ENCODE results near the gene MALRD1.

Gene MALRD1

DNA sequence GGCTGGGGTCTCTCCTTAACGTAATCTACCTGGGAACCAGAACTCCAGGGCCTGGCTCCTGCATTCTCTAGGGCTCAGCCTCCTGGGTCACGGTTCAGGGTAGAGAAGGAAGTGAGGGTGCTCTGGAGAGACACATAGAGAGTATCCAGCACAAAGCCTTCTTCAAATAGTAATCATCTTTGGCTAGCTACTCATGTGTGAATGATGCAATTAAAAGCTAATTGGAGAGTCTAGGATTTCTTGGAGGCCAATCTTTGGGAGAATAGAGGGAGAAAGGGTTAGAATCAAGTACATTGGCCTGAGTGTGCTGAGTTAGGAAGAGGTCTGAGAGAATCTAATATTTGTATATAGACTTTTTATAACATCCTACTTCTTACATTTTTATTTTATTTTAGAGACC, 24.0 kb upstream of the MALRD1 start:
- no peak for TF ChIP-seq CTCF (IDR thresholded peaks at IDR 0.05; ENCODE audit: low read depth, low read length)
- DNase-seq (ENCODE audit: extremely low read depth, low read depth): no peak

- TF ChIP-seq CTCF (IDR thresholded peaks at IDR 0.05; ENCODE audit: low read depth, low read length): no peak
- no peak for DNase-seq (ENCODE audit: extremely low read depth, low read depth)
Measured at GRCh38 chr10:19031763-19032162, 16.8 kb upstream of the MALRD1 start.

DNA sequence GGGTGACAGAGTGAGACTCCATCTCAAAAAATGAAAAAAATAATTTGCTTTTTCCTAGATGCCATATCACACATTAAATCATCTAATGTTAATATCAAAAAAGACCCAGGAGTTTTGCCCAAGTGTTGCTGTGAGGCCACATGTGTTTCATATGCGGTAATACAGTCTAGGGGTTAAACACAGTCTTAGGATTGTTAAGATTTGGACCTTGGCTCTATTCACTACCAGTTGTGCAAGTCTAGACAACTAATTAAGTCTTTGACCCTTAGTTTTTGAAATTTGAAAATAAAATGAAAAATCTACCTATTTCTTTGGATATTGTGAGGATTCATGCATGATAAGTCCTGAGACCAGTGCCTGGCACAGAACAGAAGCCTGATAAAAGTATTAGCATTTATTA, 14.9 kb upstream of the MALRD1 start:
- no peak for TF ChIP-seq CTCF (IDR thresholded peaks at IDR 0.05; ENCODE audit: low read depth, low read length)
- DNase-seq (ENCODE audit: extremely low read depth, low read depth): no peak

DNA sequence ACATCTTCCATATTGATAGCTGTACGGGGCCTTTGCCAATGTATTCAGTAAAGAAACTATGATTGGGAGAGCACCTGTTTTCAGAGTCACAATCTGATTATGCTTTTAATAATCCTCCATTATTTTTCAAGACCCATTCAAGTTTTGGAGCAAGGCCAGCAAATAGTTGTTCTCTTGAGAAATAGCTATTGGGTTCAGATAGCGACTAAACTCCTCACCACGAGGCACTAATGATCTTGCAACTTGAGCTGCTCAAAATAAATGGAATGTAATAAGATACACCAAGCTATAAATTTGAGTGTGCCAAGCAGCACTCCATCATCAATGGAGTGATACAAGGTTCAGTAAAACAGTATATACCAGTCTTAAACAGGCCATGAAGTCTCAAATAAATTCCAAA, 7.4 kb upstream of the MALRD1 start:
- DNase-seq (ENCODE audit: extremely low read depth, low read depth): no peak
- no peak for TF ChIP-seq CTCF (IDR thresholded peaks at IDR 0.05; ENCODE audit: low read depth, low read length)

DNA sequence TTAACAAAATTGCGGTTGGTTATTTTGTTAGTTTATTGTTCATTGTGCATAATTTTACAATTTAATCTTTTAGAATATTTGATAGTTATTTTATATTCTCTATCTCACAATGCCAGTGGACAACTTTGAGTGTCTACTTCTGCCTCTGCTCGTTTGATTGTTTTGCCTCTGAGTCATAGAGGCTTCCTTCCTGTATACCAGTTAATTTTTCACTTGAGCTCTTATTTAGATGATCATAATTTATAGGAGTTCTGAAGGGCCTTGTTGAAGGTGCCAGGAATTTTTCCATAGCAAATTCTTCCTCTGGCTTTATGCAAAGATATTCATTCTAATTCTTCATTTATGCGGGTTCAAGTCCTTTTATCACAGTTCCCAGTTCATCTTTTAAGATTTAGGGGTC, 5.2 kb upstream of the MALRD1 start:
- DNase-seq (ENCODE audit: extremely low read depth, low read depth): no peak

DNA sequence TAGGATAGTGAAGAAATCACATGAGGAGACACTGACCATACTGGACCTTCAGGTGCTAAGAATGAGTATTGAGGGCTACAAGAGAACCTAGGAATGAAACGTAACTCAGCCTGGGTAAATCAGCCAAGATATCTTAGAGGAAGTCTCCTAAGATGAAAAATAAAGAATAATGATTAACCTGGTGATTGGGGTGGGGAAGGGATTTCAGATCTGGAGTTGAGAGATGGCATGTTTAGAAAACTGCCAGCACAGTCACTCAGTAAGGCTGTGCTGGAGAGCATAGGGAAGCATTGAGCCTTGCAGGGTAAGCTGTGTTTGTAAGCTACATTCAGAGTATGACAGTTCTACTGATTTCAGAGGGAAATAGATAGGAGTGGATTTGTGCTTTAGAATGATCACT, 1.9 kb upstream of the MALRD1 start:
- TF ChIP-seq CTCF (IDR thresholded peaks at IDR 0.05; ENCODE audit: low read depth, low read length): no peak

More for the DNA sequence above, 5.2 kb upstream of the MALRD1 start:
- no peak for TF ChIP-seq CTCF (IDR thresholded peaks at IDR 0.05; ENCODE audit: low read depth, low read length)

DNA sequence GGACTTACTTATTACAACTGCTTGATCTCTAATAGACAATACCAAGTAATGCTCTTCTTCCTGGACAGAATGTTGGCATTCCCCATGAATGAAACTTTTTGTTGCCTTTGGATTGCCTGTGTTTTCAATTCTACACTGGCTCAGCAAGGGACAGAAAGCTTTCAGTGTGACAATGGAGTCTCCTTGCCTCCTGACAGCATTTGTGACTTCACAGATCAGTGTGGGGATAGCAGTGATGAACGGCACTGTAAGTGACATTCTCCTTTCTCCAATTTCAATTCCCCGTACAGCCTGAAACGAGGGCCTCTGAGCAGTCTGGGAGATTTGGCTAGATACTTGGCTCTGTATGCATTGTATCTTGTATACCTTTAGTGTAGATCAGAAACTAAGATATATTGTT, 290 bp downstream of the MALRD1 start:
- DNase-seq (ENCODE audit: extremely low read depth, low read depth): no peak
- TF ChIP-seq CTCF (IDR thresholded peaks at IDR 0.05; ENCODE audit: low read depth, low read length): no peak

More for the DNA sequence above, 1.9 kb upstream of the MALRD1 start:
- DNase-seq (ENCODE audit: extremely low read depth, low read depth): no peak
